Measurements from ENCODE around the gene UVRAG.

UVRAG gene

GRCh38 chr11:75816561-75817239 is 1.7 kb downstream of the UVRAG start (continued):
- peak; percentile 87 for TF ChIP-seq ZNF398 (tag by site-specific recombination; IDR thresholded peaks at IDR 0.05)
- peak; percentile 72 for TF ChIP-seq EGR2 (tag by site-specific recombination; IDR thresholded peaks at IDR 0.05; ENCODE audit: low read depth)
- peak; percentile 85 for TF ChIP-seq ZFHX2 (tag by site-specific recombination; conservative IDR thresholded peaks at IDR 0.05)
- TF ChIP-seq ZNF513 (tag by site-specific recombination; IDR thresholded peaks at IDR 0.05) = no peak
- no peak for TF ChIP-seq ZNF248 (tag by site-specific recombination; IDR thresholded peaks at IDR 0.05)
- TF ChIP-seq PATZ1 (tag by site-specific recombination; IDR thresholded peaks at IDR 0.05) = 0 out of 2 replicates have a peak, but pooled peaks have one; percentile 31
- no peak for TF ChIP-seq IKZF3 (tag by site-specific recombination; IDR thresholded peaks at IDR 0.05)
- TF ChIP-seq ZNF707 (tag by site-specific recombination; IDR thresholded peaks at IDR 0.05) = no peak
- TF ChIP-seq ZBTB17 (tag by site-specific recombination; IDR thresholded peaks at IDR 0.05) = peak; percentile 57
- TF ChIP-seq ZNF600 (tag by site-specific recombination; IDR thresholded peaks at IDR 0.05) = peak; percentile 68; the same call in 1 of the 2 replicates
- no peak for TF ChIP-seq TRIM28 (IDR thresholded peaks at IDR 0.05; ENCODE audit: borderline replicate concordance, low read length)
- TF ChIP-seq MEIS1 (CRISPR knock-in tag; IDR thresholded peaks at IDR 0.05; ENCODE audit: borderline replicate concordance) = no peak
- no peak for TF ChIP-seq ATF2 (tag by site-specific recombination; IDR thresholded peaks at IDR 0.05; ENCODE audit: low read depth)
- TF ChIP-seq KLF1 (tag by site-specific recombination; IDR thresholded peaks at IDR 0.05) = no peak

GRCh38 chr11:75820645-75821044 is 5.6 kb downstream of the UVRAG start:
- no peaks in the 10 kb centered on the region for H3K36me3 ChIP-seq (ENCODE audit: control insufficient read depth in 2 of 2, insufficient read depth in 1 of 2, low read length in 2 of 2)
- TF ChIP-seq ZNF37A (tag by site-specific recombination; IDR thresholded peaks at IDR 0.05) (no peak), ZBTB6 (tag by site-specific recombination; IDR thresholded peaks at IDR 0.05) (no peak), SP7 (tag by site-specific recombination; IDR thresholded peaks at IDR 0.05) (no peak), ZXDB (tag by site-specific recombination; IDR thresholded peaks at IDR 0.05) (no peak), SP3 (tag by site-specific recombination; IDR thresholded peaks at IDR 0.05) (no peak), ZNF621 (tag by site-specific recombination; IDR thresholded peaks at IDR 0.05) (no peak), ZNF311 (tag by site-specific recombination; IDR thresholded peaks at IDR 0.05; ENCODE audit: borderline replicate concordance) (no peak), MEIS1 (CRISPR knock-in tag; IDR thresholded peaks at IDR 0.05; ENCODE audit: borderline replicate concordance) (no peak), ZNF692 (tag by site-specific recombination; IDR thresholded peaks at IDR 0.05) (no peak), ZNF777 (tag by site-specific recombination; IDR thresholded peaks at IDR 0.05; ENCODE audit: borderline replicate concordance) (no peak)
- no peak overlapping the region for H3K4me3 ChIP-seq (ENCODE audit: low read depth, low read length)
- H3K27ac ChIP-seq (ENCODE audit: extremely low read depth, low read depth, low read length) = no peak overlapping the region
- H3K9me3 ChIP-seq (ENCODE audit: control insufficient read depth, insufficient read depth, low read depth, low read length) = no peaks in the 10 kb centered on the region
- CTCF ChIA-PET = no interaction called here
- H3K4me1 ChIP-seq (ENCODE audit: control insufficient read depth, insufficient read depth, low read length) = no peaks in the 10 kb centered on the region
- POLR2A ChIA-PET = no interaction called here

Data from HEK293 (cell line).